ENCODE results near the gene PLPP4.

DNA sequence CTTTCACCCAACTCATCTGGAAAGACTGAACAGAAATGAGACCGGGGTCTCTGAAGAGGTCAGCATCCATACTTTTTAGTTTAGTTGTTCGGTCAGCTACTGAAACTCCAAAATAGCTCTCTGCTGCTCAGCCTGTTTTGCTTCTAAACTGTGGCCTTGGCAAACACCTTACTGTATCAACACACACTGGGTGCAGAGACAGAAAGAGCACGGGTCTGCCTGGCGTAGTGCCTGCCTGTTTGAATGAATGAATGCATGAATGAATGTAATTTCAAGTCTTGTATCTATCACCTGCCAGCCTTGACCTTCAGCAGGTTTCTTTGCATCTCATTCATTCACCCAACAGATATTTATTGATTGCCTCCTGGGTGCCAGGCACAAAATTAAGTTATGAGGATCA is 98.4 kb downstream of the PLPP4 start:
- TF ChIP-seq, protein P1, sequence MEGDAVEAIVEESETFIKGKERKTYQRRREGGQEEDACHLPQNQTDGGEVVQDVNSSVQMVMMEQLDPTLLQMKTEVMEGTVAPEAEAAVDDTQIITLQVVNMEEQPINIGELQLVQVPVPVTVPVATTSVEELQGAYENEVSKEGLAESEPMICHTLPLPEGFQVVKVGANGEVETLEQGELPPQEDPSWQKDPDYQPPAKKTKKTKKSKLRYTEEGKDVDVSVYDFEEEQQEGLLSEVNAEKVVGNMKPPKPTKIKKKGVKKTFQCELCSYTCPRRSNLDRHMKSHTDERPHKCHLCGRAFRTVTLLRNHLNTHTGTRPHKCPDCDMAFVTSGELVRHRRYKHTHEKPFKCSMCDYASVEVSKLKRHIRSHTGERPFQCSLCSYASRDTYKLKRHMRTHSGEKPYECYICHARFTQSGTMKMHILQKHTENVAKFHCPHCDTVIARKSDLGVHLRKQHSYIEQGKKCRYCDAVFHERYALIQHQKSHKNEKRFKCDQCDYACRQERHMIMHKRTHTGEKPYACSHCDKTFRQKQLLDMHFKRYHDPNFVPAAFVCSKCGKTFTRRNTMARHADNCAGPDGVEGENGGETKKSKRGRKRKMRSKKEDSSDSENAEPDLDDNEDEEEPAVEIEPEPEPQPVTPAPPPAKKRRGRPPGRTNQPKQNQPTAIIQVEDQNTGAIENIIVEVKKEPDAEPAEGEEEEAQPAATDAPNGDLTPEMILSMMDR (IDR thresholded peaks at IDR 0.05; ENCODE audit: low read length): no peak
- TF ChIP-seq EZH2 (optimal IDR thresholded peaks at IDR 0.05; ENCODE audit: low read depth, low read length): no peak

Measured in MM.1S (cell line).